ENCODE results near the gene AKR1C4. TPM values are rescaled to one million over a fixed set of nuclear protein-coding genes. Genes with fewer than 3 reads are reported as not detected.
A peak's percentile ranks its signal among the peaks of the same experiment; 100 is the strongest.

The AKR1C4 gene
- total RNA-seq, 1 experiment from 2014 or later = 0.40 TPM

GRCh38 chr10:5148678-5149032 lies 48.0 kb upstream of the AKR1C4 start:
- CTCF ChIA-PET = no interaction called here
- peak overlapping the region; percentile 85 for H3K27ac Mint-ChIP-seq (ENCODE audit: unreplicated experiment)
- H3K36me3 Mint-ChIP-seq (ENCODE audit: insufficient read depth, unreplicated experiment) = peaks cover 13% of the 10 kb centered on the region
- intact Hi-C loops (cut with micrococcal nuclease; ENCODE audit: unreplicated experiment) = loop anchor here (2.0 to 10.0 kb wide), 4 partner anchors 46 to 134 kb away; partner anchors contain the start of genes AKR1C3 and AKR1C4
- BruUV-seq (replicated peaks) = no TSS peak
- TF ChIP-seq, protein P1, sequence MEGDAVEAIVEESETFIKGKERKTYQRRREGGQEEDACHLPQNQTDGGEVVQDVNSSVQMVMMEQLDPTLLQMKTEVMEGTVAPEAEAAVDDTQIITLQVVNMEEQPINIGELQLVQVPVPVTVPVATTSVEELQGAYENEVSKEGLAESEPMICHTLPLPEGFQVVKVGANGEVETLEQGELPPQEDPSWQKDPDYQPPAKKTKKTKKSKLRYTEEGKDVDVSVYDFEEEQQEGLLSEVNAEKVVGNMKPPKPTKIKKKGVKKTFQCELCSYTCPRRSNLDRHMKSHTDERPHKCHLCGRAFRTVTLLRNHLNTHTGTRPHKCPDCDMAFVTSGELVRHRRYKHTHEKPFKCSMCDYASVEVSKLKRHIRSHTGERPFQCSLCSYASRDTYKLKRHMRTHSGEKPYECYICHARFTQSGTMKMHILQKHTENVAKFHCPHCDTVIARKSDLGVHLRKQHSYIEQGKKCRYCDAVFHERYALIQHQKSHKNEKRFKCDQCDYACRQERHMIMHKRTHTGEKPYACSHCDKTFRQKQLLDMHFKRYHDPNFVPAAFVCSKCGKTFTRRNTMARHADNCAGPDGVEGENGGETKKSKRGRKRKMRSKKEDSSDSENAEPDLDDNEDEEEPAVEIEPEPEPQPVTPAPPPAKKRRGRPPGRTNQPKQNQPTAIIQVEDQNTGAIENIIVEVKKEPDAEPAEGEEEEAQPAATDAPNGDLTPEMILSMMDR (IDR thresholded peaks at IDR 0.05; ENCODE audit: unreplicated experiment) = no peak
- no peak for DNase-seq
- no peaks in the 10 kb centered on the region for H3K27me3 Mint-ChIP-seq (ENCODE audit: unreplicated experiment)
- peaks cover 27% of the 10 kb centered on the region for H3K4me1 Mint-ChIP-seq (ENCODE audit: low read depth, unreplicated experiment)
- peaks cover 4% of the 10 kb centered on the region for H3K9me3 Mint-ChIP-seq (ENCODE audit: low read depth, unreplicated experiment)
- peak overlapping the region; percentile 44 for H3K4me3 Mint-ChIP-seq (ENCODE audit: low read depth, unreplicated experiment)

- peaks cover 27% of the 10 kb centered on the region for H3K4me1 Mint-ChIP-seq (ENCODE audit: low read depth, unreplicated experiment)
- BruUV-seq (replicated peaks) = no TSS peak
- intact Hi-C loops (cut with micrococcal nuclease; ENCODE audit: unreplicated experiment) = no loop called here
These were observed 45.6 kb upstream of the AKR1C4 start for GRCh38 chr10:5151076-5151475.

GRCh38 chr10:5155951-5156350 lies 40.7 kb upstream of the AKR1C4 start:
- BruUV-seq (replicated peaks) = no TSS peak
- Mint-ChIP-seq H3K27me3 (ENCODE audit: unreplicated experiment) (no peaks in the 10 kb centered on the region), H3K4me1 (ENCODE audit: low read depth, unreplicated experiment) (peaks cover 8% of the 10 kb centered on the region), H3K36me3 (ENCODE audit: insufficient read depth, unreplicated experiment) (no peaks in the 10 kb centered on the region), H3K27ac (ENCODE audit: unreplicated experiment) (no peak overlapping the region), H3K4me3 (ENCODE audit: low read depth, unreplicated experiment) (no peak overlapping the region), H3K9me3 (ENCODE audit: low read depth, unreplicated experiment) (peaks cover 2% of the 10 kb centered on the region)
- DNase-seq = no peak
- intact Hi-C loops (cut with micrococcal nuclease; ENCODE audit: unreplicated experiment) = no loop called here
- TF ChIP-seq, protein P1 (IDR thresholded peaks at IDR 0.05; ENCODE audit: unreplicated experiment) = no peak
- CTCF ChIA-PET = no interaction called here

More at GRCh38 chr10:5151076-5151475, 45.6 kb upstream of the AKR1C4 start:
- Mint-ChIP-seq H3K9me3 (ENCODE audit: low read depth, unreplicated experiment) (peaks cover 4% of the 10 kb centered on the region), H3K4me3 (ENCODE audit: low read depth, unreplicated experiment) (no peak overlapping the region), H3K27me3 (ENCODE audit: unreplicated experiment) (no peaks in the 10 kb centered on the region), H3K36me3 (ENCODE audit: insufficient read depth, unreplicated experiment) (peaks cover 13% of the 10 kb centered on the region), H3K27ac (ENCODE audit: unreplicated experiment) (no peak overlapping the region)
- TF ChIP-seq, protein P1 (IDR thresholded peaks at IDR 0.05; ENCODE audit: unreplicated experiment) = no peak
- CTCF ChIA-PET = no interaction called here
- no peak for DNase-seq

DNA sequence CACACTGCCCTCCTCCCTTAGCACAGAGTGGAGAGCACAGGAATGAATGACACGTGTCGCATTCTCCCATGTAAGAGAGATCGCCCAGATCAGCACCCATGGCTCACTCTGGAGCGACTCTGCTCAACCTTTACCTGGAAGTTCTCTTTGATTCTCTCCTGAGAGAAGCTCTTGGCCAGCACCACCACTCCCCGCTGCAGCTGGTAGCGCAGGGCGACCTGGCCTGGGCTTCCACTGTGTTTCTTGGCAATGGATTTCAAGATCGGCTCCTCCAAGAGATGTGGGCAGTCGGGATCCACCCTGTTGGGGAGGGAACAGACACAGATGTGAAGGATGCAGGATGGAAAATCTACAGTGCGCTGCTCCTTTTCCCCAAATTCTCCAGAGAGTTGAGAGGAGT lies 39.1 kb upstream of the AKR1C4 start:
- no peak for DNase-seq
- Mint-ChIP-seq H3K4me3 (ENCODE audit: low read depth, unreplicated experiment) (no peak overlapping the region), H3K27ac (ENCODE audit: unreplicated experiment) (no peak overlapping the region), H3K9me3 (ENCODE audit: low read depth, unreplicated experiment) (peaks cover 2% of the 10 kb centered on the region), H3K36me3 (ENCODE audit: insufficient read depth, unreplicated experiment) (no peaks in the 10 kb centered on the region), H3K27me3 (ENCODE audit: unreplicated experiment) (no peaks in the 10 kb centered on the region), H3K4me1 (ENCODE audit: low read depth, unreplicated experiment) (peaks cover 8% of the 10 kb centered on the region)
- TF ChIP-seq, protein P1 (IDR thresholded peaks at IDR 0.05; ENCODE audit: unreplicated experiment) = no peak
- CTCF ChIA-PET = no interaction called here
- intact Hi-C loops (cut with micrococcal nuclease; ENCODE audit: unreplicated experiment) = no loop called here
- BruUV-seq (replicated peaks) = no TSS peak
